ENCODE results near the gene TFF2. TPM values are rescaled to one million over a fixed set of nuclear protein-coding genes. Genes with fewer than 3 reads are reported as not detected.

TFF2 gene
- total and polyA plus RNA-seq, 2 donors from 2014 or later = not detected

DNA sequence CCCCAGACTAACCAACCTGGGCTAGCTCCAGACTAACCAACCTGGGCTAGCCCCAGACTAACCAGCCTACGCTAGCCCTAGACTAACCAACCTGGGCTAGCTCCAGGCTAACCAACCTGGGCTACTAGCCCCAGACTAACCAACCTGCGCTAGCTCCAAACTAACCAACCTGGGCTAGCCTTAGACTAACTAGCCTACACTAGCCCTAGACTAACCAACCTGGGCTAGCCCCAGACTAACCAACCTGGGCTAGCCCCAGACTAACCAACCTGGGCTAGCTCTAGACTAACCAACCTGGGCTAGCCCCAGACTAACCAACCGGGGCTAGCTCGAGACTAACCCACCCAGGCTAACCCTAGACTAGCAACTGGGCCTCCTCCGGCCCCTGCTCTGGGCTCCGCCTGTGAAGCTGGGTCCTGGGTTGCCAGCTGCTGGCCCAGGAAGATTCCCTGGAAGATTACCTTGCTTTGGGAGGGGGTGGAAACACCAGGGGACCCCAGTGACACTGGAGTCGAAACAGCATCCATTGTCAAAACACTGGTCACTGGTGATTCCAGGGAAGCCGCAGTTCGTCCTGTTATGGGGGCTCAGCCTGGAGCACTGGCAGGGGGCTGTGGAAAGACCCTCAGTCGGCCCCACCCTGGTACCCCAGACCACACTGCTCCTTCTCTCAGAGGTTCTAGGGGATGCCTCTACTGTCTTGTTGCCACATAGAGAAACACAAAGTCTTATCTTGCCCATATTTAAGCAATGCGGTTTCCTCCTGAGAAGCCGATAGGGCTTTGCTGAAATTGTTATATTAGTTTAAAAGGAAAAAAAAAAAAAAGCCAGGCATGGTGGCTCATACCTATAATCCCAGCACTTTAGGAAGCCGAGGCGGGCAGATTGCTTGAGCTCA lies 1.1 kb downstream of the TFF2 start:
- no peak overlapping the region for H3K27ac ChIP-seq (ENCODE audit: low read depth in 2 of 2, low read length in 2 of 2)
- FAIRE-seq = no peak

DNA sequence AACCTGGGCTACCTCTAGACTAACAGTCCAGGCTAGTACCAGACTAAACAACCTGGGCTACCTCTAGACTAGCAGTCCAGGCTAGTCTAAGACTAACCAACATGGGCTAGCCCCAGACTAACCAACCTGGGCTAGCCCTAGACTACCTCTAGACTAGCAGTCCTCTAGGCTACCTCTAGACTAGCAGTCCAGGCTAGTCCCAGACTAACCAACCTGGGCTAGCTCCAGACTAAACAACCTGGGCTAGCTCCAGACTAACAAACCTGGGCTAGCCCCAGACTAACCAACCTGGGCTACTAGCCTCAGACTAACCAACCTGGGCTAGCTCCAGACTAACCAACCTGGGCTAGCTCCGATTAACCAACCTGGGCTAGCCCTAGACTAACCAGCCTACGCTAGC lies 2.0 kb downstream of the TFF2 start:
- intact Hi-C loops (cut with DNase I) = no loop called here
- H3K36me3 ChIP-seq (ENCODE audit: control insufficient read depth in 2 of 3, insufficient read depth in 3 of 3, low read length in 3 of 3) = no peaks in the 10 kb centered on the region
- no peak overlapping the region for H3K9ac ChIP-seq (ENCODE audit: low read length in 3 of 3)
- no peaks in the 10 kb centered on the region for H3K27me3 ChIP-seq (ENCODE audit: control insufficient read depth, insufficient read depth, low read length)
- no peak overlapping the region for H3K27ac ChIP-seq (ENCODE audit: low read depth in 2 of 2, low read length in 2 of 2)
- H3K9me3 ChIP-seq (ENCODE audit: control insufficient read depth in 2 of 3, insufficient read depth in 1 of 3, low read length in 3 of 3) = no peaks in the 10 kb centered on the region
- TF ChIP-seq, protein P1, sequence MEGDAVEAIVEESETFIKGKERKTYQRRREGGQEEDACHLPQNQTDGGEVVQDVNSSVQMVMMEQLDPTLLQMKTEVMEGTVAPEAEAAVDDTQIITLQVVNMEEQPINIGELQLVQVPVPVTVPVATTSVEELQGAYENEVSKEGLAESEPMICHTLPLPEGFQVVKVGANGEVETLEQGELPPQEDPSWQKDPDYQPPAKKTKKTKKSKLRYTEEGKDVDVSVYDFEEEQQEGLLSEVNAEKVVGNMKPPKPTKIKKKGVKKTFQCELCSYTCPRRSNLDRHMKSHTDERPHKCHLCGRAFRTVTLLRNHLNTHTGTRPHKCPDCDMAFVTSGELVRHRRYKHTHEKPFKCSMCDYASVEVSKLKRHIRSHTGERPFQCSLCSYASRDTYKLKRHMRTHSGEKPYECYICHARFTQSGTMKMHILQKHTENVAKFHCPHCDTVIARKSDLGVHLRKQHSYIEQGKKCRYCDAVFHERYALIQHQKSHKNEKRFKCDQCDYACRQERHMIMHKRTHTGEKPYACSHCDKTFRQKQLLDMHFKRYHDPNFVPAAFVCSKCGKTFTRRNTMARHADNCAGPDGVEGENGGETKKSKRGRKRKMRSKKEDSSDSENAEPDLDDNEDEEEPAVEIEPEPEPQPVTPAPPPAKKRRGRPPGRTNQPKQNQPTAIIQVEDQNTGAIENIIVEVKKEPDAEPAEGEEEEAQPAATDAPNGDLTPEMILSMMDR (IDR thresholded peaks at IDR 0.05; ENCODE audit: borderline replicate concordance, extremely low read depth, insufficient read depth) = no peak
- H3K4me1 ChIP-seq (ENCODE audit: control insufficient read depth in 2 of 3, insufficient read depth in 2 of 3, low read depth in 1 of 3, low read length in 3 of 3) = peaks cover 0 to 2% (median 0%) of the 10 kb centered on the region in 3 donors
- no peak overlapping the region for H3K4me3 ChIP-seq (ENCODE audit: low read length in 3 of 3)
- no peak for DNase-seq
- no peak for FAIRE-seq

More for the DNA sequence above, 1.1 kb downstream of the TFF2 start:
- Histone ChIP-seq H3K9ac (ENCODE audit: low read length in 3 of 3) (no peak overlapping the region), H3K36me3 (ENCODE audit: control insufficient read depth in 2 of 3, insufficient read depth in 3 of 3, low read length in 3 of 3) (no peaks in the 10 kb centered on the region), H3K4me1 (ENCODE audit: control insufficient read depth in 2 of 3, insufficient read depth in 2 of 3, low read depth in 1 of 3, low read length in 3 of 3) (peaks cover 0 to 2% (median 0%) of the 10 kb centered on the region in 3 donors), H3K9me3 (ENCODE audit: control insufficient read depth in 2 of 3, insufficient read depth in 1 of 3, low read length in 3 of 3) (peaks cover 0 to 2% (median 0%) of the 10 kb centered on the region in 3 donors), H3K27me3 (ENCODE audit: control insufficient read depth, insufficient read depth, low read length) (no peaks in the 10 kb centered on the region), H3K4me3 (ENCODE audit: low read length in 3 of 3) (no peak overlapping the region)
- DNase-seq = peak in 1 of 5 donors; percentile 11
- TF ChIP-seq, protein P1 (IDR thresholded peaks at IDR 0.05; ENCODE audit: borderline replicate concordance, extremely low read depth, insufficient read depth) = no peak
- intact Hi-C loops (cut with DNase I) = no loop called here

DNA sequence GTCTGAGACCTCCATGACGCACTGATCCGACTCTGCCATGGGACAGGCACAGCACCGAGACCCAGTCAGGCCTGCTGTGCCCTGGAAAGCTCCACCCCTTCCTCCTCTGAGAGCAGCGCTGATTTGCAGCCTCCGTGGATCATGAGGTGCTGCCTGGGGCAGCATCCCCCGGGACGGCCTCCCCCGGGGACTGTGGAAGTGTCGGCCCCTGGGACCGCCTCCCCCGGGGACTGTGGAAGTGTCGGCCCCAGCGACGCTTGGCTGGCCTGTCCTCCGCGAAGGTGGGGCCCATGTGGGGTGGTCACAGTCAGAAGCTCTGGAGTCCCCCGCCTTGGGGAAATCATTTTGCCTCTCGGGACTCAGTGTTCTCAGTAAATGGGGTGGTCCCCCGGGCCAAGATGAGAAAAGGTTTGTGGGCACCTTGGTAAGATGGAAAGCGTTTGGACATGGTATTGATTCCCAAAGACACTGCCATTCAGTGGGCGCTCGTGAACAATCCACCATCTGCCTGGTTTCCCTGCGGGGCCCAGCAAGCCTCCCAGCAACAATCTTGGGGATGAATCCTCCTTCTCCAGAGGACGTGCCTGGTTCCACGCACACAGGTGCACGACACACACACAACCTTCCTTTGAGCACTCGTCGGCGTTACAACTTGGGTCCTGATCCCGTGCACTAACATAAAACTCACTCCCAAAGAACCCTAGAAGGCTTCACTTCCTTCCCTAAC lies 3.0 kb downstream of the TFF2 start:
- intact Hi-C loops (cut with DNase I) = no loop called here
- H3K9ac ChIP-seq (ENCODE audit: low read length in 3 of 3) = no peak overlapping the region
- no peak overlapping the region for H3K4me3 ChIP-seq (ENCODE audit: low read length in 3 of 3)
- H3K9me3 ChIP-seq (ENCODE audit: control insufficient read depth in 2 of 3, insufficient read depth in 1 of 3, low read length in 3 of 3) = no peaks in the 10 kb centered on the region
- no peaks in the 10 kb centered on the region for H3K36me3 ChIP-seq (ENCODE audit: control insufficient read depth in 2 of 3, insufficient read depth in 3 of 3, low read length in 3 of 3)
- TF ChIP-seq, protein P1 (IDR thresholded peaks at IDR 0.05; ENCODE audit: borderline replicate concordance, extremely low read depth, insufficient read depth) = no peak
- no peak for FAIRE-seq
- DNase-seq = no peak
- H3K27ac ChIP-seq (ENCODE audit: low read depth in 2 of 2, low read length in 2 of 2) = no peak overlapping the region
- no peaks in the 10 kb centered on the region for H3K27me3 ChIP-seq (ENCODE audit: control insufficient read depth, insufficient read depth, low read length)
- peaks cover 0 to 2% (median 0%) of the 10 kb centered on the region in 3 donors for H3K4me1 ChIP-seq (ENCODE audit: control insufficient read depth in 2 of 3, insufficient read depth in 2 of 3, low read depth in 1 of 3, low read length in 3 of 3)

All from kidney (tissue), 14 donors.